B cell (primary cell): ENCODE measurements around the gene ZBTB21.

ENCODE experiments used
- CTCF ChIP-seq: fragments of 200-600 bp; IDR thresholded peaks from one replicate; pipeline ENCODE4 v1.8.0; 2022; ENCODE audit warnings: antibody characterized with exemption, mild to moderate bottlenecking
- EZH2 ChIP-seq: IDR thresholded peaks from 2 replicates; pipeline ENCODE4 v1.6.1; 2012; ENCODE audit warnings: borderline replicate concordance, low read depth, mild to moderate bottlenecking, moderate library complexity, low read length; ENCODE audit not compliant: insufficient read depth, poor library complexity, severe bottlenecking

DNA sequence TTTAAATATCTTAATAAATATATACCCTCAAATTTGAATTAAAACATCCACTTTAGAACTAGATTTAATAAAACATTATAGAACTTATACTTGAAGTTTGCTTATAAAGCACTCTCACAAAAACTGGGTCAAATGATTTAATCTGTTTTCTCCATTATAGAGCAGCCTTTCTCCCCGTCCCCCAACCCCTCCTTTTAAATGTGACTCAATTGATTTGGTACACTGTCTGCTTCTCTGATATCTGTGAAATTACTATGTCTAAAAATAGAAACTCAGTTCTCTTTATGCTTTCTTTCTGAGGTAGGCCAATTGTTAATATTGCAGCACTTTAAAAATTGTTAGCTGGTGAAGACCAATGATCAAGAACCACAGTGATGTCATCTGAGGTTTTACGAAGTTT lies 6.9 kb upstream of the ZBTB21 start:
- TF ChIP-seq CTCF: no peak
- TF ChIP-seq EZH2: no peak
